D721Med (cell line): ENCODE measurements around the gene FAM83C.

Source experiments
- DNase-seq: peaks from one replicate; pipeline ENCODE4 v3.0.0; 2011; ENCODE audit warnings: low spot score; ENCODE audit not compliant: insufficient read length
- FAIRE-seq: peaks from 2 replicates; lab custom pipeline; 2011; peaks lifted over from hg19 to GRCh38; lab: Jason Lieb, UNC
- CTCF ChIP-seq: IDR thresholded peaks from 2 replicates; pipeline ENCODE4 v1.5.1; 2012; ENCODE audit warnings: mild to moderate bottlenecking, control low read depth; ENCODE audit not compliant: insufficient read depth; ENCODE audit errors: missing control alignments

The FAM83C gene

GRCh38 chr20:35286077-35286898 lies 5.9 kb downstream of the FAM83C start:
- DNase-seq, result no peak
- no peak for FAIRE-seq
- no peak for TF ChIP-seq CTCF

GRCh38 chr20:35285806-35286076 lies 6.5 kb downstream of the FAM83C start:
- no peak for DNase-seq
- no peak for TF ChIP-seq CTCF
- FAIRE-seq, result no peak

GRCh38 chr20:35284992-35285805 lies 7.0 kb downstream of the FAM83C start:
- FAIRE-seq (no peak), DNase-seq (no peak)
- no peak for TF ChIP-seq CTCF

- no peak for FAIRE-seq
- TF ChIP-seq CTCF, result no peak
- peak; percentile 95 for DNase-seq
Observed at GRCh38 chr20:35284267-35284991, 7.8 kb downstream of the FAM83C start, which contains the start of gene EIF6. Gene EIF6 (minus strand): TSS chr20:35284772. CDS start chr20:35284487, 285 bp downstream.

GRCh38 chr20:35283441-35284266 lies 8.6 kb downstream of the FAM83C start:
- FAIRE-seq, result no peak
- no peak for TF ChIP-seq CTCF
- DNase-seq, result no peak

- TF ChIP-seq CTCF, result no peak
- no peak for FAIRE-seq
Observed at GRCh38 chr20:35281506-35282101, 10.6 kb downstream of the FAM83C start.

More at GRCh38 chr20:35281506-35282101, 10.6 kb downstream of the FAM83C start:
- no peak for DNase-seq
